ENCODE data around the gene DHRS3.
A peak's percentile ranks its signal among the peaks of the same experiment; 100 is the strongest.

DHRS3 gene

GRCh38 chr1:12610305-12610935 lies 7.6 kb downstream of the DHRS3 start:
- no peak overlapping the region for H3K4me3 ChIP-seq (ENCODE audit: low read depth, low read length)
- DNase-seq (ENCODE audit: low read depth), result no peak
- TF ChIP-seq CTCF (IDR thresholded peaks at IDR 0.05; ENCODE audit: control insufficient read depth, extremely low read depth, insufficient read depth), result no peak

GRCh38 chr1:12609469-12610003 lies 8.5 kb downstream of the DHRS3 start:
- no peak for DNase-seq (ENCODE audit: low read depth)
- no peak for TF ChIP-seq CTCF (IDR thresholded peaks at IDR 0.05; ENCODE audit: control insufficient read depth, extremely low read depth, insufficient read depth)

GRCh38 chr1:12608311-12608957 lies 9.6 kb downstream of the DHRS3 start:
- no peak overlapping the region for H3K4me3 ChIP-seq (ENCODE audit: low read depth, low read length)
- no peak for DNase-seq (ENCODE audit: low read depth)
- TF ChIP-seq CTCF (IDR thresholded peaks at IDR 0.05; ENCODE audit: control insufficient read depth, extremely low read depth, insufficient read depth), result no peak

More at GRCh38 chr1:12609469-12610003, 8.5 kb downstream of the DHRS3 start:
- H3K4me3 ChIP-seq (ENCODE audit: low read depth, low read length), result no peak overlapping the region

- TF ChIP-seq CTCF (IDR thresholded peaks at IDR 0.05; ENCODE audit: control insufficient read depth, extremely low read depth, insufficient read depth), result no peak
- no peak for DNase-seq (ENCODE audit: low read depth)
- H3K4me3 ChIP-seq (ENCODE audit: low read depth, low read length), result no peak overlapping the region
Measured at GRCh38 chr1:12607263-12607662, 10.7 kb downstream of the DHRS3 start.

- DNase-seq (ENCODE audit: low read depth), result no peak
- TF ChIP-seq CTCF (IDR thresholded peaks at IDR 0.05; ENCODE audit: control insufficient read depth, extremely low read depth, insufficient read depth), result no peak
- H3K4me3 ChIP-seq (ENCODE audit: low read depth, low read length), result no peak overlapping the region
Measured at GRCh38 chr1:12604986-12605385, 13.0 kb downstream of the DHRS3 start.

GRCh38 chr1:12604114-12604874 lies 13.7 kb downstream of the DHRS3 start:
- TF ChIP-seq CTCF (IDR thresholded peaks at IDR 0.05; ENCODE audit: control insufficient read depth, extremely low read depth, insufficient read depth), result no peak
- peak; percentile 46 for DNase-seq (ENCODE audit: low read depth)
- no peak overlapping the region for H3K4me3 ChIP-seq (ENCODE audit: low read depth, low read length)
